22Rv1 (cell line): ENCODE measurements around the gene ACACA.

Source experiments
- H3K27ac ChIP-seq: fragments of 450-650 bp; 2 replicates; pipeline ENCODE4 v1.5.1; 2017
- ZFX ChIP-seq: fragments of 450-650 bp; IDR thresholded peaks from 2 replicates; pipeline ENCODE4 v1.6.1; 2017; ENCODE audit warnings: antibody characterized with exemption, borderline replicate concordance
- TF ChIP-seq, protein P1 (sequence below): fragments of 450-650 bp; IDR thresholded peaks from 2 replicates; pipeline ENCODE4 v1.5.1; 2017; ENCODE audit warnings: mild to moderate bottlenecking

Gene ACACA

DNA sequence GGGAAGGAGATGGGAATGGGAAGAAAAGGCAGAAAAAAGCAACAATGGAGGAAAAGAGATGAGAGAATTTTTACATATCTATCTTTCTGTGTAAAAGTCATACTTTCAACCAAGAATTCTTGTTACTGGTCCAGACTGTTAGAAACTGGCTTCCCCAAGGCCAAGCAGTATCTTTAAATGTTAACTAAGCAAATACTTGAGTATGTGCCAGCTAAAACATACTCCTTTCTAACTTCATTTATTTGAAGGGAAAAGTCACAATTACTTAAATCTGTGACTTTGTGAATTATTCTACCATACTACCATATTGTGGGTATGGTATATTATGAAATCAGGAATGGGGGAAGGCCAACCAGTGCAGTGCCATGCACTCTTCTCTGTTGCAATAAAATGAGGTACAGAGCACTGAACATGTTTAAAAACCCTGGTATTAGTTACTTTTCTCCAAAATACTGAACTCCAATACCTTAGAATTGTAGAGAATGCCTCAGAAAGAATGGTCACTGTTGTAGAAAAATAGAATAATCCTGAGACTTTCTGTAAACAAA, 123.1 kb downstream of the ACACA start:
- H3K27ac ChIP-seq = no peak overlapping the region
- TF ChIP-seq, protein P1, sequence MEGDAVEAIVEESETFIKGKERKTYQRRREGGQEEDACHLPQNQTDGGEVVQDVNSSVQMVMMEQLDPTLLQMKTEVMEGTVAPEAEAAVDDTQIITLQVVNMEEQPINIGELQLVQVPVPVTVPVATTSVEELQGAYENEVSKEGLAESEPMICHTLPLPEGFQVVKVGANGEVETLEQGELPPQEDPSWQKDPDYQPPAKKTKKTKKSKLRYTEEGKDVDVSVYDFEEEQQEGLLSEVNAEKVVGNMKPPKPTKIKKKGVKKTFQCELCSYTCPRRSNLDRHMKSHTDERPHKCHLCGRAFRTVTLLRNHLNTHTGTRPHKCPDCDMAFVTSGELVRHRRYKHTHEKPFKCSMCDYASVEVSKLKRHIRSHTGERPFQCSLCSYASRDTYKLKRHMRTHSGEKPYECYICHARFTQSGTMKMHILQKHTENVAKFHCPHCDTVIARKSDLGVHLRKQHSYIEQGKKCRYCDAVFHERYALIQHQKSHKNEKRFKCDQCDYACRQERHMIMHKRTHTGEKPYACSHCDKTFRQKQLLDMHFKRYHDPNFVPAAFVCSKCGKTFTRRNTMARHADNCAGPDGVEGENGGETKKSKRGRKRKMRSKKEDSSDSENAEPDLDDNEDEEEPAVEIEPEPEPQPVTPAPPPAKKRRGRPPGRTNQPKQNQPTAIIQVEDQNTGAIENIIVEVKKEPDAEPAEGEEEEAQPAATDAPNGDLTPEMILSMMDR = no peak
- no peak for TF ChIP-seq ZFX

DNA sequence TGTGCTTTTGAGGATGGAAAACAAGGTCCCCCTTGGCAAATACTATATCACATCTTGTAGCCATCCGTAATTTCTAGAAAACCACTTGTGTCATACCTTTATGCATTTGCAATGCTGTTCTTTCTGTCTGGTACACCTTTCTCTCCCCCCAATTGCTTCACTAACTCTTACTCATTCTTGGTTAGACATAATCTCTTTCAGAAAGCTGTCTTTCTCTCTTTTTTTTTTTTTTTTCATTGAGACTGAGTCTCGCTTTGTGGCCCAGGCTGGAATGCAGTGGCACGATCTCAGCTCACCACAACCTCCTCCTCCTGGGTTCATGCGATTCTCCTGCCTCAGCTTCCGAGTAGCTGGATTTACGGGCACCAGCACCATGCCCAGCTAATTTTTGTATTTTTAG, 125.8 kb downstream of the ACACA start:
- TF ChIP-seq ZFX = no peak
- TF ChIP-seq, protein P1 = no peak

DNA sequence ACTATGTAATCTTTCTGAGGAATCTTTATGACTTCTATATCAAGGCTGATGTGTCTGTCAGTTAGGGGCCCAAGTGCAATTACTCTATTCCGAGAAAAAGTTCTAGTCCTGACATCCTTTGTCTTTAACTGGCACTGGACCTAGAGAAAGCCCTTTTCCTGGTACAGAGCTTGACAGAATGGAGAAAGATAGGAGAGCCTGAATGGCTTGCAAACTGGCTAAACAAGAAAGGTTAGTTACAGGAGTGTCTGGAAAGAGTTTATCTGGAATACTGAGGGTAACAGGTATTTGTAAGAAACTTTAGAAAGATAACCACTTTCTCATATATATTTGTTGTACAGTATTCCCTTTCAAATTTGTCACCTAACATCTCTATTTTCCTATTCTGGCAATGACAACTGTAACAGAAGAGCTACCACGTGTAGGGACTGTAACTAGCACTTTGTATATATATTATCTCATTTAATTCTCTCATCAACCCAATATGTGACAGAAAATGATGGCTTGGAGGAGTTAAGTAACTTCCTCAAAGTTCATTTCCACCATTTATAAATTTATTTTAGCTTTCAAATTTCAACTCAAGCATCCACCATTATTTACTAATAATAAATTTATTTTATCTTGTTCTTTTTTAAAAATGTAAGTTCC, 128.3 kb downstream of the ACACA start:
- H3K27ac ChIP-seq = peak overlapping the region; percentile 10; the same call in 1 of the 2 replicates

More for the DNA sequence above, 125.8 kb downstream of the ACACA start:
- no peak overlapping the region for H3K27ac ChIP-seq

DNA sequence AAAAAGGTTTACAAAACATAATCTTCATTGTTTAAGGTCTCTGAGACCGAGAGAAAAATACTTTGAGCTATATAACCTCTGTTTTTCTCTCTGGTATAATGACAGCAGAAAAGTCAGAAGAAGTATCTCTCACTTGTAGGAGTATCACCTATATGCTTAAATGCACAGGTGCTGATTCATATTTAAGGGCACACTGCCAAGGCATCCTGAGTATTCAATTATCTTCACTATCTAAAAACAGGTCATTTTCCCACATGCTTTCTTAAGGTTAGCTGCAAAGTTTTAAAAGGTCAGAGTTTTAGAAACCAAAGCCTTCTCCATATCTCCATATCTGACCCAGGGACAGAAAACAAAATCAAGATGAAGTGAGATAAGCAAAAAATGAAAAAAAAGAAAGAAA, 130.2 kb downstream of the ACACA start:
- no peak for TF ChIP-seq ZFX
- TF ChIP-seq, protein P1 = no peak
- H3K27ac ChIP-seq = peak overlapping the region; percentile 63

More for the DNA sequence above, 128.3 kb downstream of the ACACA start:
- no peak for TF ChIP-seq ZFX
- TF ChIP-seq, protein P1 = no peak

DNA sequence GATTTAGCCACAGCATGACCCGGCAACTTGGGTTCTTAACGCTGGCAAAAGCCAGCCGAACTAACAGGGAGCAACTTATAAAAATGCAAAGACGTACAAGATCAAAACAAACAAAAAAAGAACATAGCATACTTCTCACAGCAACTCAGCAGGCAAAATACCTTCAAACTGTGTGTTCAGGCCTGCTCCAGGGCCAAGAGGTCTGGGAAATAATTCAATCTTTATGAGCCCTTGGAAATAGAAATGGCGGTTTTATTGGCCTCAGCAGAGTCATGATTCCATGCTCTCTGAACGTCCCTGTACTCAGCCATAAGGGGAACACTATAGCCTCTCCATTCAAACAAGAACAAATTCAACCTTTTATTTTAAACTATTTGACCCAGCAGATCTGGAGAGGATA, 132.2 kb downstream of the ACACA start:
- TF ChIP-seq, protein P1 = no peak
- TF ChIP-seq ZFX = no peak
- peak overlapping the region; percentile 63 for H3K27ac ChIP-seq

DNA sequence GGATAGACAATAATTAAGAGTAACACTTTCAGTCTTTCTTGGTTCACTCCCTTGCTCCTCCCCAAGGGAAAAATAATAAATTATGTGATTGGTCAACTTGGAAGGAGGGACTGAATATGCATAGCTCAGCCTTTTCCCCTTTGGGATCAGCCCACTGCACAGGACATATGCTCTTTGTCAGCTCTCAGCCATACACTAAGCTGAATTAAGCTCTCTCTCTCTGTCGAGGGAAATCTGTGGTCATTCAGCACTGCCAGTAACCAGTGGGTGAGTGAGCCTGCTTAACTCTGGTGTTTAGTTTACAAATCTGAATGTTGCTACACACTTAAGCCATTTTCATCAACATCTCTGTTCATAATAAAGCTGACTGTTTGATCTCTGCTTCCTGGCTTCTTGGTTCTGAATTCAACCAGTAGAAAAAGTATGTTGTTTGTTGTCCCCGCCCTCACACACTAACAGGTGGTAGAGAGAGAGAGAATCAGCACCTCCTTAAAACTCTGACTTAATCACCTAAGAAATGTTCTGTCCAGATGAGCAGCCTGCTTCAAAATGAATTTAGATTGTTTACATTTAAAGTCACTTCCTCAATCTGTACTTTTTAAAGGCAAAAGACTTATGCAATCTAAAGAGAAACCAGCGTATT, 133.1 kb downstream of the ACACA start:
- no peak for TF ChIP-seq ZFX
- TF ChIP-seq, protein P1 = no peak
- peak overlapping the region; percentile 63 for H3K27ac ChIP-seq
